GM19023 (cell line): ENCODE measurements around the gene ZFYVE28.

Experiments
- ATAC-seq: cut with Tn5 transposase; IDR thresholded peaks from one replicate; pipeline ENCODE4 v1.9.1; 2021; ENCODE audit warnings: mild to moderate bottlenecking, moderate library complexity; ENCODE audit not compliant: unreplicated experiment

ZFYVE28 gene

GRCh38 chr4:2370597-2371320 lies 47.7 kb downstream of the ZFYVE28 start:
- ATAC-seq = no peak

GRCh38 chr4:2368746-2369437 lies 49.6 kb downstream of the ZFYVE28 start:
- ATAC-seq = no peak

GRCh38 chr4:2367626-2368025 lies 50.8 kb downstream of the ZFYVE28 start:
- no peak for ATAC-seq

DNA sequence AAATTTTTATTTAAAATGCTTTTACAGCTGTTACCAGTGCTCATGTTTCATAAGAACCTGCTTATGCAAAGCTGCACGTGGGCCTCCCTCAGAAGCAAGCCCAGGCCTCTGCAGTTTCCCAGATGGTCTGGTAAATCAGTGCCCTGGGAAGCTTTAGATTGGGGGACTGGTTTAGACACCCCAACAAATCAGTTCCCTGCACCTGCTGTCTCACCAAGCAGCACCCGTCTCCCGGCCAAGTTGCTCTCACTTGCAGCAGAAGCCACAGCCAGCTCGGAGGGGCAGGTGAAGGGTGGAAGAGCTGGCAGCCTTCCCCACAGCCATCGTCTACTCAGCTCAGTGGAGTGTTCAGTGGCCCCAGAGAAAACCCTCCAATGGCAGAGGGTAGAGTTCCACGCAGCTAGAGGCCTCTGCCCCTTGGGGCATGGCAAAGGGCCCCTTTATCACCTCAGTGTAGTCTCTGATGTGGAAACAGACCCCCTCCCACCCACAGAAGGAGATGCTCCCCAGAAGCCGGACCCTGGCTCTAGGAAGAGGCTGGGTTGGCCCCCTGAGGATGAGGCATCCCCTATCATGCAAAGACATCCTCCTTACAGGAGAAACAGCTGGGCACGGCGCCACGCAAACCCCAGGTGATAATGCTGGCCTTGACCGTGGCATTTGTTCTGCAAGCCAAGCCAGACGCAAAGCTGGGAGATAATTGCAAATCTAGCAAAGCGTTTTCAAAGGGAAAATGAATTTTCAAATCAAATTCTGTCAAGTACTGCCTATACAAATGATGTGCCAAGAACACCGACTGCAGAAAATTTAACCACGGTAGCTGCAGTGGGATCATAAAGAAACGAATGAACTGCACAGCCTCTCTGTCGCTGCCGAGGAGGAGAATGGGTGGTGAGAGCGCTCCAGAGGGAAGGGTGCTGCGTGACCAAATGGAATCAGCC lies 51.9 kb downstream of the ZFYVE28 start:
- no peak for ATAC-seq

GRCh38 chr4:2365913-2366210 lies 52.6 kb downstream of the ZFYVE28 start:
- ATAC-seq = no peak

- ATAC-seq = no peak
Observed at GRCh38 chr4:2365054-2365912, 53.2 kb downstream of the ZFYVE28 start.

GRCh38 chr4:2364654-2365053 lies 53.8 kb downstream of the ZFYVE28 start:
- no peak for ATAC-seq

- ATAC-seq = no peak
Observed at GRCh38 chr4:2363951-2364653, 54.3 kb downstream of the ZFYVE28 start.

DNA sequence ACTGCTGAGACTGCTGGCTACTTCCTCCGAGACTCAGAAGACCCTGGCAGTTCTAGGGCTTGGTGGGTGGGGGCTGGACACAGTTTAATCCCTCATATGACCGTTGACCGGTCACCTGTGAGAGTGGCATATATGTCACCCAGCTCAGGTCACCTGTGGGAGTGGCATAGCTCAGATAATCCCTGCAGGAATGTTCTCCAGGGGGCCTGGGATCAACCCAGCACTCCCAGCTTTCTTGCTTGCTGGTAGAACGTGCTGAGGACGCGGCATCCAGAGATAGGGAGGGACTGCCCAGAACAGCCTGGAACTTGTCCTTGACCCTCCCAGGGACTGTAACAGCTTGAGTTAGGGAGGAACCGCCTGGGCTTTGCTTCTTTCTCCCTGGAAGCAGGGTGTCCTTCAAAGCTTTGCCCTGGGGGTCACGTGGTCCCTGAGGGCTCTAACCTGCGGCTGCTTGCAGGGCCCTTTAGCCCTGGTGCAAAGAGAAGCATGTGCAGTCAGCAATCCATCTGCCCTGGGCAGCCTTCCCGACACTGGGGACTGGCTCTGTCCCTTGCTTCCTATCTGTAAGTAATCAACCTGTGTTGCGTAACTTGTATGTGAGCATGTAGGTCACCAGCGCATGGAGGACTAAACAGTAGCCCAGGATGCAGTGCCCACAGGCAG lies 55.3 kb downstream of the ZFYVE28 start:
- no peak for ATAC-seq

DNA sequence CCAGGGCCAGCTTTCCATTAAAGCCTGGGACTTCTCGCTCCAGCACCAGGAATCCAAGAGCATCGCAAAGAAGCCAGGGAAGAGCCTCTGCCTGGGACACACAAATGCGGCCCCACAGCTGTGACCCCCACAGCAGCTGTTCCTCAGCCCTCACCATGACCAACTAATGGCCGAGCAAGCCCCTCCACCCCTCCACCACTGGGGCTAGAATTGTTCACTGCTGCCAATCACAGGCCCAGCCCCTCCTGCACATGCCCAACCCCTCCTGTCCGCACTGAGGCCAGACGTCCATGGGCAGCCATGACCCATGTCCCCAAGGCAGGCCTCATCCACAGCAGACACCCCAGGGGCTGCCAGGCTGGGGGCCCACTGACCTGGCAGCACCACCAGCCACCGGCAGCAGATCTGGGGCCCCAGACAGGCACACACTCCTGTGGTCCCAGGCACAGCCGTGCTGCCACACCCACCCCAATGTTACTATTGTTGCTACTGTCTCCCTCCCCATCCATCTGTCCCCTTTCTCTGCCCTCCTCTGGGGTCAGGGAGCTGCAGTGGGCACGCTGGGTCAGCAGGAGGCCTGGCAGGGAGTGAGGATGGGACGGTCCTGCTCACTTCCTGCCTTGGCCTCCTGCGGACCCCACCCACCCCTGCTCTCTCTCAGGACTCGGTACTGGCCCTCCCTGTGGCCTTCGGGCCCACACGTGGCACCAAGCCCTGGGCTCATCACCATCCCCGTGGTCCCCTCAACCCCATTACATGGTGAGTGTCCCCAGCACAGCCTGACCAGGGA lies 56.0 kb downstream of the ZFYVE28 start:
- no peak for ATAC-seq

- no peak for ATAC-seq
Observed at GRCh38 chr4:2361366-2362265, 56.8 kb downstream of the ZFYVE28 start.

DNA sequence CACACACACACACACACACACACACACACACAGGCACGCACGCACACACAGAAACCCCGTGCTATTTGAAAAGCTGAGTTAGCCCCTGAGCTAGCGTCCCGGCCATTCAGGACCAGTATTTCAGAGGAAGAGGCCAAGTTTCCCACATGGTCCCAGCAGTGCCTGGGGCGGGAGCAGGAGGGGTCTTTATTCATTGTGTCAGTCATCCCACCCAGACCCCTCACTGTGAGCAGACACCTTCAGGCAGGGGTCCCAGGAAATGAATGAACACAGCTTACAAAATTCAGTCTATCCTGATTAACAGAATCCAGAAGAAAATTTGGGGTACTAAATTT lies 58.1 kb downstream of the ZFYVE28 start:
- ATAC-seq = no peak

- ATAC-seq = no peak
Observed at GRCh38 chr4:2359591-2360395, 58.7 kb downstream of the ZFYVE28 start.

DNA sequence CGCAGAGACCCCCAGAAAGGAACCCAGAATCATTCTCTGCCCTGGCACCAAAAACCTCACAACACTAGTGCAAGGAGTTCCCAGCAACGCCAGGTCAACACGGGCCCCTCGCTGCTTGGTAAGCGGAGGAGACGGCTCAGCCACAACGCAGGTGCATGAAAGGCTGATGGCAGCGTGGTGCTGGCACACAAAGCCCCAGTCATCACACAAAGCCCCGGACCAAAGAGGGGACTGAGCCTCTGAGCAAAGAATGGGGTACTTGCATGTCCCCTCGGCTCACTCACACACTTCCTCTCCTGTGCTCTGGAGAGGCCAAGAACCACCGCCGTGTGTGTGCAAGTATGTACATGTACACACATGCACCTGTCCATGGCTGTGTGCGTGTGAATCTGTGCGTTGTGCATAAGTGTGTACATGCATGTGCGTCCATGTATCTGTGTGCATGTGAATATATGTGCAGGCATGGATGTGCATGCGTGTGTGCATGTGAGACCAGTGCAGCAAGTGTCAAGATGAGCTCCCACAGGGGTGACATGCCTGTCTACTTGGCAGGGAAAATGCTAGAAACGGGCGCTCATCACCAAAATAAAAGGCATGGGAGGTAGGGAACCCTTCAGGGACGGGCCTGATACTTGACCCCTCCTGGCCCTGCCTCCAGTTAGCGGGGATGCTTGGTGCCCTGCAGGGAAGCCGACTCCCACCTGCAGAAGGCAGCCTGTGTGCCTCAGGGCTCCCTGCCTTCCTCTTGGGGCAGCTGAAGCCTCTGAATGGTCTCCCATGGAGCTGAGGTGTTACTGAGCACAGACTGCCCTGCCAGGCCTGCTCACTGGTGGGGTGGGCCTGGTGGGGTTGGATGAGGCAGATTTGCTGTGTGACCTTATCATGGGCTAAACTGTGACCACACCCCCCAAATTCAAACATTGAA lies 60.4 kb downstream of the ZFYVE28 start:
- no peak for ATAC-seq

DNA sequence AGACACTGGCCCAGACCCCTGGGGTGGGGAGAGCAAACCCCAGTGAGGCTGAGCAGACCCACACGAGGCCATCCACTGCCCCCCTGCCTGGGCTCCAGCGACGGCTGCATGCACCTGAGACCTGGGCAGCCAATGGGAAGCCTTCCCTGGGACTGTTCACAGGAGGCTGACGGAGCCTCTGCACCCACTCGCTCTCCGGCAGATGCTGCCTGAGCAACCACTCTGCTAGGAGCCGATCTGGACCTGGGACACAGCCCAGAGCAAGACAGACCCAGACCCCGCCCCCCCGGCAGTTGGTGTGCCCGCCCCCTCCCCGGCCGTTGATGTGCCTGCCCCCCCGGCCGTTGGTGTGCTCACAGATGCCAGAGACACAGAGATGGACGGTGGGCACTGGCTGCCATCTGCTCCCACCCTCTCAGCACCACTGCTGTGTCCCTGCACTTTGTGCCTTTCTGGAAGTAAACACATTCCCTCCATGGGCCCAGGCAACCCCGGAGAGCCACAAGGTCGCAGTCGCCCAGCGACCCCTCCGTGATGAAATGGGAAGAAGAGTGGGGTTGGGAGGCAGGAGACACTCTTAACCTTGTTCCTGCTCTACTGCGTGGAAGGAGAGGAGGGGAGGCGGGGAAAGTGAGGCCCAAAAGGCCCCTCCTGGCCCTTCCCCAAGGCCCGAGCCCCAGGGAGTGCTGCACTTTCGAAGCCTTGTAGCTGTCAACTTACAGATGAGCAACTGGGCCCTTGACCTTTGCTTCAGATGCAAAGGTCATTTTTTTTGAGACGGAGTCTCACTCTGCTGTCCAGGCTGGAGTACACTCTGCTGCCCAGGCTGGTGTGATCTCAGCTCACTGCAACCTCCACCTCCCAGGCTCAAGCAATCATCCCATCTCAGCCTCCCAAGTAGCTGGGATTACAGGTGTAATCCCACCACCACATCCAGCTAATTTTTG lies 62.0 kb downstream of the ZFYVE28 start:
- ATAC-seq = no peak
